ENCODE measurements around the gene PSTPIP1. TPM values are rescaled to one million over a fixed set of nuclear protein-coding genes. Genes with fewer than 3 reads are reported as not detected.

Gene PSTPIP1
- total RNA-seq, 1 donor from 2014 or later, result 18.4 TPM

DNA sequence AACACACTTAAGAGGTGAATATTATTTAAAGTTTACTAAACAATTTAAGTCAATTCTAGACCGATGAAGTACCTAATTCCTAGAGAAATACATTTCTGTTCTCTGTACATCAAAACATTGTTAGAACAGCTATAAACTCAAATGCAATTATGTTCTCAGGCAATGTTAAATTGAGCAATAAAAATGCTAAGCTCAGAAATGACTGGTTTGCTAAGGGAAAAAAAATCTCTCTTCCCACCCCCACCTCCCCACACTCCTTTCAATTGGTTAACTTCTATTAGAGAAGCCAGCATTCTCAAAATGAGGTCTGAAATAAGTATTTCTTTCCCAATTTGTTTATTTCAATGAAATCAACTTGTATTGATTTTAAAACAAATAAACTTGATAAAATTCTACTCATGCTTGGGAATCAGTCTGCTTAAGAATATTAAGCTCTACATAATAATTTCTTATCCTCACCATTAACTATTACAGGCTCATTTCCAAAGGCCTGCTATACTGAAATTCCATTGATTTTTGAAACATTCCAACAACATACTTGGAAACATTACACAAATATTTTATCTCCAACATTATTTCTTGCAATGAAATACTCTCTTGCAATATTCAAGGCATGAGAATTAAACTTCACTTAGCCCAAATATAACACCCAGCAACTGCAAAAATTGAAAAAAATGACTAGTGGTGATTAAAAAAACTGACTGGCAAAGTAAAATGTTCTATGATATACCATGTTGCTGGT lies 53.4 kb downstream of the PSTPIP1 start:
- TF ChIP-seq, protein P1, sequence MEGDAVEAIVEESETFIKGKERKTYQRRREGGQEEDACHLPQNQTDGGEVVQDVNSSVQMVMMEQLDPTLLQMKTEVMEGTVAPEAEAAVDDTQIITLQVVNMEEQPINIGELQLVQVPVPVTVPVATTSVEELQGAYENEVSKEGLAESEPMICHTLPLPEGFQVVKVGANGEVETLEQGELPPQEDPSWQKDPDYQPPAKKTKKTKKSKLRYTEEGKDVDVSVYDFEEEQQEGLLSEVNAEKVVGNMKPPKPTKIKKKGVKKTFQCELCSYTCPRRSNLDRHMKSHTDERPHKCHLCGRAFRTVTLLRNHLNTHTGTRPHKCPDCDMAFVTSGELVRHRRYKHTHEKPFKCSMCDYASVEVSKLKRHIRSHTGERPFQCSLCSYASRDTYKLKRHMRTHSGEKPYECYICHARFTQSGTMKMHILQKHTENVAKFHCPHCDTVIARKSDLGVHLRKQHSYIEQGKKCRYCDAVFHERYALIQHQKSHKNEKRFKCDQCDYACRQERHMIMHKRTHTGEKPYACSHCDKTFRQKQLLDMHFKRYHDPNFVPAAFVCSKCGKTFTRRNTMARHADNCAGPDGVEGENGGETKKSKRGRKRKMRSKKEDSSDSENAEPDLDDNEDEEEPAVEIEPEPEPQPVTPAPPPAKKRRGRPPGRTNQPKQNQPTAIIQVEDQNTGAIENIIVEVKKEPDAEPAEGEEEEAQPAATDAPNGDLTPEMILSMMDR (IDR thresholded peaks at IDR 0.05), result no peak
- no peak overlapping the region for H3K4me3 ChIP-seq
- H3K36me3 ChIP-seq, result peaks cover 81% of the 10 kb centered on the region
- ATAC-seq (no peak), DNase-seq (no peak)
- H3K4me1 ChIP-seq, result peaks cover 4% of the 10 kb centered on the region
- no peaks in the 10 kb centered on the region for H3K9me3 ChIP-seq
- no peak overlapping the region for H3K27ac ChIP-seq
- no peaks in the 10 kb centered on the region for H3K27me3 ChIP-seq (ENCODE audit: low read depth)
- intact Hi-C loops (cut with DNase I), result no loop called here

DNA sequence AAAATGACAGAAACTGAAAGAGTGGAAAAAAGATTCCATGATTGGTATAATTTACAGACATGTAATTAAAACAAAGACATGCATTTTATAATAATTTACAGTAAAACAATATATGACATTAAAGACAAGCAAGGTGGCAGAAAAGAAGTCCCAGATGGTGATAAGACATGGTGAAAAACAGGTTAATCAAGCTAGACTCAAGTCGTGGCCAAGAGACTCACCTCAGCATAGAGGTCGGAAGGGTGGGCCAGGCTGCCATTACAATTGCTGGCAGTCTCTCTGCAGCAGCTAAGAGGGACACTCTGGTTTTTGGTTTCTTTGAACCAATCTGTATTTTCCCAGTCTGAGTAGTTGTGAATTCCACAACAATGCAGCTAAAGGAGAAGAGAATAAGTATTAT lies 57.6 kb downstream of the PSTPIP1 start:
- ATAC-seq (no peak), DNase-seq (no peak)
- H3K4me1 ChIP-seq, result peaks cover 17% of the 10 kb centered on the region
- intact Hi-C loops (cut with DNase I), result no loop called here
- TF ChIP-seq, protein P1 (IDR thresholded peaks at IDR 0.05), result no peak
- peaks cover 41% of the 10 kb centered on the region for H3K36me3 ChIP-seq
- no peaks in the 10 kb centered on the region for H3K27me3 ChIP-seq (ENCODE audit: low read depth)
- H3K27ac ChIP-seq, result no peak overlapping the region
- H3K4me3 ChIP-seq, result no peak overlapping the region
- no peaks in the 10 kb centered on the region for H3K9me3 ChIP-seq

DNA sequence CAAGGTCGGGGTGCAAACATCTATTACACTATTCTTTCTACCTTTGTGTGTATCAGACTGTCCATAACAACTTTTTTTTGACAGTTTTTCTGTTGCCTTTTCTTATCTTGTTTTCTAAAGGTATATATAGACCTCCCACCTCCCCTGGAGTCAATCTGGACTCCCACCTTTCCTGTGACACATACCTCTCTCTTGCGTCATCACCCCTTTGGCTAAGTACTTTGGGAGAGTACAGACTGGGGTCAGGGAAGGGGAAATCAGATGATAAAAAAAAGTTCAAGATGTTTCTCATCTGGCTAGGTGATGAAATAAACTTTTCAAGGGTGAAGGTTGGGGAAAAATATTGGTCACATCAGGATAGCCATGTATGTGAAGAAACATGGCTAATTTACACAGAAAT lies 58.8 kb downstream of the PSTPIP1 start:
- Histone ChIP-seq H3K27ac (no peak overlapping the region), H3K27me3 (ENCODE audit: low read depth) (no peaks in the 10 kb centered on the region), H3K4me1 (peaks cover 17% of the 10 kb centered on the region), H3K4me3 (no peak overlapping the region), H3K36me3 (peaks cover 37% of the 10 kb centered on the region), H3K9me3 (no peaks in the 10 kb centered on the region)
- intact Hi-C loops (cut with DNase I), result no loop called here
- ATAC-seq (peak; percentile 32 to 62), DNase-seq (no peak)
- TF ChIP-seq, protein P1 (IDR thresholded peaks at IDR 0.05), result no peak

DNA sequence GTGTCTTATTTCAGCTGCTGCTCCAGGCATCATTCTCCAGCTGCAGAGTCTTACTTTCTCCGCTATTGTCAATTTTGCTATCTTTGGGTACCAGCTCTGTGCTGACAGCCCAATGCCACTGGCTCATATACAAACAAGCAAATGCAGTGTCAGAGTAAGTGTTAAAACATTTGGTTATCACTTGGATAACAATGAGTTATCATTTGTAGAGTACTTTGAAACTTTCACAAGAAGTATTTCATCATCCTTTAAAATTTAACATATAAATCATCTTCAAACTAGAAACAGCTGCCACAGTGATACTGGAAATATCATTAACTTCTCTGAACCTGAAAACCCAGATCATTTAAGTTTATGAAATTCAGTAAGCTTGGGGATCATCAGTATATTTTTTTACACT lies 62.1 kb downstream of the PSTPIP1 start:
- intact Hi-C loops (cut with DNase I), result no loop called here
- Histone ChIP-seq H3K9me3 (no peaks in the 10 kb centered on the region), H3K27me3 (ENCODE audit: low read depth) (no peaks in the 10 kb centered on the region), H3K4me1 (peaks cover 48% of the 10 kb centered on the region), H3K36me3 (peaks cover 11% of the 10 kb centered on the region), H3K27ac (no peak overlapping the region), H3K4me3 (no peak overlapping the region)
- no peak for ATAC-seq
- DNase-seq, result no peak
- TF ChIP-seq, protein P1 (IDR thresholded peaks at IDR 0.05), result no peak

DNA sequence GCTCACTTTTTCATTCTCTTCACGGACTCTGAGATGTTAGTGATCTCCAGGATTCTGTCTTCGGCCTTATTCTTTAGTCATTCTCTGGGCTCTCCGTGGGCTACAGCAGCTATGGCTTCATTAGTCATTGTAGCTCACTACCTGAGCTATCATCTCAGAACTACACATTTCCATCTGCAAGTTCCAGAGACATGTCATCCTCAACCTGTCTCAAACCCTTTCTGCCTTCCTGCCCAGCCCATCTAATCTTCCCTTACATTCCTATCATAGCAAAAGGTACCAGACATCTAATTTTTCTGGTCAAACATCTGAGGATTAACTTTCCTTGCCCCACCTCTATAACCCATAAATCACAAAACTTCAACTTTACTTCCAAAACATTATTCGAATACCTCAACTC lies 62.8 kb downstream of the PSTPIP1 start:
- Histone ChIP-seq H3K27me3 (ENCODE audit: low read depth) (no peaks in the 10 kb centered on the region), H3K4me3 (no peak overlapping the region), H3K9me3 (no peaks in the 10 kb centered on the region), H3K4me1 (peaks cover 54% of the 10 kb centered on the region), H3K36me3 (peaks cover 5% of the 10 kb centered on the region), H3K27ac (no peak overlapping the region)
- no peak for ATAC-seq
- TF ChIP-seq, protein P1 (IDR thresholded peaks at IDR 0.05), result no peak
- intact Hi-C loops (cut with DNase I), result no loop called here
- DNase-seq, result no peak
